Stimulated activated CD8-positive, alpha-beta memory T cell treated with anti-CD3 and anti-CD28 coated beads, Interleukin-12 subunit alpha, Interleukin-12 subunit beta, amount 100 ng/mL, for 4 hours (primary cell): ENCODE measurements around the gene DAND5.

ENCODE experiments used
- DNase-seq: peaks from one replicate; pipeline ENCODE4 v3.0.0-alpha.2; 2020; ENCODE audit warnings: low read depth

The DAND5 gene

GRCh38 chr19:12969292-12969988 lies at the start of gene DAND5:
Gene DAND5 (plus strand): TSS chr19:12969576. CDS start chr19:12969661, 85 bp downstream.
- no peak for DNase-seq

GRCh38 chr19:12921047-12921446 lies 48.3 kb upstream of the DAND5 start:
- DNase-seq = no peak

GRCh38 chr19:12922959-12923358 lies 46.4 kb upstream of the DAND5 start:
- DNase-seq = no peak

- DNase-seq = no peak
Observed at GRCh38 chr19:12924621-12925310, 44.6 kb upstream of the DAND5 start.

GRCh38 chr19:12930002-12930645 lies 39.3 kb upstream of the DAND5 start:
- DNase-seq = no peak

GRCh38 chr19:12932392-12933286 lies 36.7 kb upstream of the DAND5 start:
- DNase-seq = no peak

GRCh38 chr19:12933287-12934072 lies 35.9 kb upstream of the DAND5 start, which contains the start of gene FARSA:
Gene FARSA (minus strand): TSS chr19:12933711. CDS start chr19:12933696, 15 bp downstream.
- DNase-seq = peak; percentile 80

GRCh38 chr19:12935071-12935470 lies 34.3 kb upstream of the DAND5 start:
- no peak for DNase-seq

GRCh38 chr19:12936582-12936981 lies 32.8 kb upstream of the DAND5 start:
- no peak for DNase-seq

GRCh38 chr19:12937093-12937926 lies 32.1 kb upstream of the DAND5 start:
- DNase-seq = no peak

- DNase-seq = peak; percentile 98
Observed at GRCh38 chr19:12937927-12938778, 31.2 kb upstream of the DAND5 start, which contains the start of gene CALR. Gene CALR (plus strand): TSS chr19:12938609. CDS start chr19:12938680, 71 bp downstream.

GRCh38 chr19:12938779-12939601 lies 30.4 kb upstream of the DAND5 start:
- no peak for DNase-seq

GRCh38 chr19:12939975-12940423 lies 29.4 kb upstream of the DAND5 start:
- no peak for DNase-seq

- DNase-seq = no peak
Observed at GRCh38 chr19:12940897-12941296, 28.5 kb upstream of the DAND5 start.

GRCh38 chr19:12943437-12944044 lies 25.8 kb upstream of the DAND5 start:
- no peak for DNase-seq

GRCh38 chr19:12944104-12944674 lies 25.2 kb upstream of the DAND5 start:
- DNase-seq = no peak

GRCh38 chr19:12945479-12946091 lies 23.8 kb upstream of the DAND5 start, which contains the start of gene RAD23A:
Gene RAD23A (plus strand): TSS chr19:12945862. CDS start chr19:12945949, 87 bp downstream.
- DNase-seq = peak; percentile 98
